ENCODE measurements around the gene SLC35F1.

DNA sequence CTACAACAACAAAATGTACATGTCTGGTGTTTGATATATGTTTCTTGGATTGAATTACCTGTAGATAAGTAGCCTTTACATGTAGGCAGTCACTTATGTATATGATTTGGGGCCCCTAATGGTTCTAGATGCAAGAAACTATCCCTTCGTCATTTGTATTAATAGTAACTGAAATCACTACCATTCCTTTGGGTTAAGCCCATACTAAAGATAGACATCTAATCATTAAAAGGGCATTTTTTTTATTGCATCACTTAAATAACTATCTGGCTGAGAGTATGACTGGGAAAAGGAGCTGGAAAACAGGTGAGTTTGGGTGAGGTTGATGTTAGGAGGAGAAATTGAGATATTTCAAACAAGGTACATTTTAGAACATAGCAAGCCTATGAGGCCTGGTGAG is 427.6 kb downstream of the SLC35F1 start:
- no peak for TF ChIP-seq CTCF (IDR thresholded peaks at IDR 0.05; ENCODE audit: low read depth, low read length)
- no peak for TF ChIP-seq EZH2phosphoT487 (IDR thresholded peaks at IDR 0.05; ENCODE audit: low read depth)
